ENCODE results near the gene VASP. TPM values are rescaled to one million over a fixed set of nuclear protein-coding genes. Genes with fewer than 3 reads are reported as not detected.

Gene VASP
- total RNA-seq (2014; rRNA removed; shearing (Covaris generic)) (146 and 147 TPM in 2 replicates), polyA plus RNA-seq (2016; fragmentation: Nextera tagmentation; extraction: Ambion mirVana) (60.3 and 68.3 TPM in 2 replicates)
- long read RNA-seq, partial matches to known transcripts: 1 of 3 reads
- long read RNA-seq, other reads (novel, unspliced or antisense): 1 of 3 reads

DNA sequence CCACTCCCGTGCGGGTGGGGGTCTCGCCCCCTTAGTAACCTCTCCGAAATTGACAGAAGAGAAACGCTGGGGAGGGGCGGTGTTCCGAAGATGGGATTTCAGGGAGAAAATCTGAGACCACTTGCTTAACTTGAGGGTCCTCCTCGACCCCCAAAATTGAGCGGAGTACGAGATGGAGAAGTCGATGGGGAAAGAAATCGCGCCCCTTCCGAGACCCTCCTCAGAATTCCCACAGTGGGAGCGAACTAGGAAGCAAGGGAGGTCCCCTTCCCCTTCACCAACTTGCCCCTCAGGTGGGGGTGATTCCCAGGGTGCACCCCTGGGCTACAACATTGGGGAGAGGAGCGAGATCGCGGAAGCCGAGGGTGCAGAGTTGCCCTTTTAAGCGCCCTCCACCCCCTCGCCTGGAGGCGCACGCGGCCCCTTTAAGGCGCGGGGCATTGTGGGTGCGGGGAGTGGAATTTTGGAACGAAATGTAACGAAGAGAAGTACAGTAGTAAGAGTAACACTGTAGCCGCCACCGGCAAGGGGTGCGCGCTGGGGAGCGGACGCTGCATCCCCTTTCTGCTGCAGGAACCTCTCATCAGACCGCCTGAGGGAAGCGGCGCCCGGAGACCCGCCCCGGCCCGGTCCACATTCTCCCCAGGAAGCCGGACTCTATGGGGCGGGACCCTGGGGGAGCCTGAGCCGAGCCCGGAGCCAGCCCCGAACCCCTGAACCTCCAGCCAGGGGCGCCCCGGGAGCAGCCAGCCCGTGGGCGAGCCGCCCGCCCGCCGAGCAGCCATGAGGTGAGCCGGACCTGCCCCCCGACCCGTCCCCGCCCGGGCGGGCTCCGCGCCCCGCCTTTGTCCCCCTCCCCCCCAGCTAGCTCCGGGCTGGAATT, at the start of gene VASP:
VASP (plus strand) TSS at position 491 of the 883 bp plus-strand sequence; CDS start at position 784, 293 bp downstream.
- Histone ChIP-seq H3K9me2 (ENCODE audit: insufficient read depth) (no peaks in the 10 kb centered on the region), H3F3A (replicated peaks; ENCODE audit: low read depth) (peaks cover 11% of the 10 kb centered on the region), H3K36me3 (ENCODE audit: insufficient read depth) (no peaks in the 10 kb centered on the region; the same call in 1 of the 2 replicates), H3K27me3 (ENCODE audit: insufficient read depth) (no peaks in the 10 kb centered on the region), H4K20me1 (replicated peaks; ENCODE audit: insufficient read depth) (peaks cover 15% of the 10 kb centered on the region), H3K27ac (ENCODE audit: low read depth) (peak within 1 kb of the TSS; percentile 99), H3K4me1 (ENCODE audit: insufficient read depth) (peaks cover 18% of the 10 kb centered on the region), H3K4me3 (peak within 1 kb of the TSS; percentile 99), H3K79me2 (replicated peaks; ENCODE audit: insufficient read depth) (peaks cover 49% of the 10 kb centered on the region), H2AFZ (peak within 1 kb of the TSS; percentile 94), H3K4me2 (peak within 1 kb of the TSS; percentile 95)
- DNase-seq (ENCODE audit: low spot score) (peak; percentile 96), ATAC-seq (peak; percentile 51)
- Mint-ChIP-seq H3K4me3 (peak within 1 kb of the TSS; percentile 88), H3K36me3 (ENCODE audit: low read depth) (peaks cover 12% of the 10 kb centered on the region), H3K27me3 (ENCODE audit: insufficient read depth, low read depth, poor library complexity) (peaks cover 8% of the 10 kb centered on the region), H3K4me1 (peaks cover 18% of the 10 kb centered on the region), H3K27ac (peak within 1 kb of the TSS; percentile 93), H3K9me3 (no peaks in the 10 kb centered on the region; the same call in 2 of the 3 replicates)
- TF ChIP-seq, protein P1, sequence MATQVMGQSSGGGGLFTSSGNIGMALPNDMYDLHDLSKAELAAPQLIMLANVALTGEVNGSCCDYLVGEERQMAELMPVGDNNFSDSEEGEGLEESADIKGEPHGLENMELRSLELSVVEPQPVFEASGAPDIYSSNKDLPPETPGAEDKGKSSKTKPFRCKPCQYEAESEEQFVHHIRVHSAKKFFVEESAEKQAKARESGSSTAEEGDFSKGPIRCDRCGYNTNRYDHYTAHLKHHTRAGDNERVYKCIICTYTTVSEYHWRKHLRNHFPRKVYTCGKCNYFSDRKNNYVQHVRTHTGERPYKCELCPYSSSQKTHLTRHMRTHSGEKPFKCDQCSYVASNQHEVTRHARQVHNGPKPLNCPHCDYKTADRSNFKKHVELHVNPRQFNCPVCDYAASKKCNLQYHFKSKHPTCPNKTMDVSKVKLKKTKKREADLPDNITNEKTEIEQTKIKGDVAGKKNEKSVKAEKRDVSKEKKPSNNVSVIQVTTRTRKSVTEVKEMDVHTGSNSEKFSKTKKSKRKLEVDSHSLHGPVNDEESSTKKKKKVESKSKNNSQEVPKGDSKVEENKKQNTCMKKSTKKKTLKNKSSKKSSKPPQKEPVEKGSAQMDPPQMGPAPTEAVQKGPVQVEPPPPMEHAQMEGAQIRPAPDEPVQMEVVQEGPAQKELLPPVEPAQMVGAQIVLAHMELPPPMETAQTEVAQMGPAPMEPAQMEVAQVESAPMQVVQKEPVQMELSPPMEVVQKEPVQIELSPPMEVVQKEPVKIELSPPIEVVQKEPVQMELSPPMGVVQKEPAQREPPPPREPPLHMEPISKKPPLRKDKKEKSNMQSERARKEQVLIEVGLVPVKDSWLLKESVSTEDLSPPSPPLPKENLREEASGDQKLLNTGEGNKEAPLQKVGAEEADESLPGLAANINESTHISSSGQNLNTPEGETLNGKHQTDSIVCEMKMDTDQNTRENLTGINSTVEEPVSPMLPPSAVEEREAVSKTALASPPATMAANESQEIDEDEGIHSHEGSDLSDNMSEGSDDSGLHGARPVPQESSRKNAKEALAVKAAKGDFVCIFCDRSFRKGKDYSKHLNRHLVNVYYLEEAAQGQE (IDR thresholded peaks at IDR 0.05; ENCODE audit: unreplicated experiment): peak; percentile 8
- TF ChIP-seq CREB1 (CRISPR knock-in tag; IDR thresholded peaks at IDR 0.05; ENCODE audit: low read depth) (0 out of 2 replicates have a peak, but pooled peaks have one; percentile 36), POLR2AphosphoS5 (IDR thresholded peaks at IDR 0.05; ENCODE audit: low read depth) (peak; percentile 86), STAT1 (IDR thresholded peaks at IDR 0.05; ENCODE audit: unreplicated experiment) (no peak)
- TF ChIP-seq, protein P2, sequence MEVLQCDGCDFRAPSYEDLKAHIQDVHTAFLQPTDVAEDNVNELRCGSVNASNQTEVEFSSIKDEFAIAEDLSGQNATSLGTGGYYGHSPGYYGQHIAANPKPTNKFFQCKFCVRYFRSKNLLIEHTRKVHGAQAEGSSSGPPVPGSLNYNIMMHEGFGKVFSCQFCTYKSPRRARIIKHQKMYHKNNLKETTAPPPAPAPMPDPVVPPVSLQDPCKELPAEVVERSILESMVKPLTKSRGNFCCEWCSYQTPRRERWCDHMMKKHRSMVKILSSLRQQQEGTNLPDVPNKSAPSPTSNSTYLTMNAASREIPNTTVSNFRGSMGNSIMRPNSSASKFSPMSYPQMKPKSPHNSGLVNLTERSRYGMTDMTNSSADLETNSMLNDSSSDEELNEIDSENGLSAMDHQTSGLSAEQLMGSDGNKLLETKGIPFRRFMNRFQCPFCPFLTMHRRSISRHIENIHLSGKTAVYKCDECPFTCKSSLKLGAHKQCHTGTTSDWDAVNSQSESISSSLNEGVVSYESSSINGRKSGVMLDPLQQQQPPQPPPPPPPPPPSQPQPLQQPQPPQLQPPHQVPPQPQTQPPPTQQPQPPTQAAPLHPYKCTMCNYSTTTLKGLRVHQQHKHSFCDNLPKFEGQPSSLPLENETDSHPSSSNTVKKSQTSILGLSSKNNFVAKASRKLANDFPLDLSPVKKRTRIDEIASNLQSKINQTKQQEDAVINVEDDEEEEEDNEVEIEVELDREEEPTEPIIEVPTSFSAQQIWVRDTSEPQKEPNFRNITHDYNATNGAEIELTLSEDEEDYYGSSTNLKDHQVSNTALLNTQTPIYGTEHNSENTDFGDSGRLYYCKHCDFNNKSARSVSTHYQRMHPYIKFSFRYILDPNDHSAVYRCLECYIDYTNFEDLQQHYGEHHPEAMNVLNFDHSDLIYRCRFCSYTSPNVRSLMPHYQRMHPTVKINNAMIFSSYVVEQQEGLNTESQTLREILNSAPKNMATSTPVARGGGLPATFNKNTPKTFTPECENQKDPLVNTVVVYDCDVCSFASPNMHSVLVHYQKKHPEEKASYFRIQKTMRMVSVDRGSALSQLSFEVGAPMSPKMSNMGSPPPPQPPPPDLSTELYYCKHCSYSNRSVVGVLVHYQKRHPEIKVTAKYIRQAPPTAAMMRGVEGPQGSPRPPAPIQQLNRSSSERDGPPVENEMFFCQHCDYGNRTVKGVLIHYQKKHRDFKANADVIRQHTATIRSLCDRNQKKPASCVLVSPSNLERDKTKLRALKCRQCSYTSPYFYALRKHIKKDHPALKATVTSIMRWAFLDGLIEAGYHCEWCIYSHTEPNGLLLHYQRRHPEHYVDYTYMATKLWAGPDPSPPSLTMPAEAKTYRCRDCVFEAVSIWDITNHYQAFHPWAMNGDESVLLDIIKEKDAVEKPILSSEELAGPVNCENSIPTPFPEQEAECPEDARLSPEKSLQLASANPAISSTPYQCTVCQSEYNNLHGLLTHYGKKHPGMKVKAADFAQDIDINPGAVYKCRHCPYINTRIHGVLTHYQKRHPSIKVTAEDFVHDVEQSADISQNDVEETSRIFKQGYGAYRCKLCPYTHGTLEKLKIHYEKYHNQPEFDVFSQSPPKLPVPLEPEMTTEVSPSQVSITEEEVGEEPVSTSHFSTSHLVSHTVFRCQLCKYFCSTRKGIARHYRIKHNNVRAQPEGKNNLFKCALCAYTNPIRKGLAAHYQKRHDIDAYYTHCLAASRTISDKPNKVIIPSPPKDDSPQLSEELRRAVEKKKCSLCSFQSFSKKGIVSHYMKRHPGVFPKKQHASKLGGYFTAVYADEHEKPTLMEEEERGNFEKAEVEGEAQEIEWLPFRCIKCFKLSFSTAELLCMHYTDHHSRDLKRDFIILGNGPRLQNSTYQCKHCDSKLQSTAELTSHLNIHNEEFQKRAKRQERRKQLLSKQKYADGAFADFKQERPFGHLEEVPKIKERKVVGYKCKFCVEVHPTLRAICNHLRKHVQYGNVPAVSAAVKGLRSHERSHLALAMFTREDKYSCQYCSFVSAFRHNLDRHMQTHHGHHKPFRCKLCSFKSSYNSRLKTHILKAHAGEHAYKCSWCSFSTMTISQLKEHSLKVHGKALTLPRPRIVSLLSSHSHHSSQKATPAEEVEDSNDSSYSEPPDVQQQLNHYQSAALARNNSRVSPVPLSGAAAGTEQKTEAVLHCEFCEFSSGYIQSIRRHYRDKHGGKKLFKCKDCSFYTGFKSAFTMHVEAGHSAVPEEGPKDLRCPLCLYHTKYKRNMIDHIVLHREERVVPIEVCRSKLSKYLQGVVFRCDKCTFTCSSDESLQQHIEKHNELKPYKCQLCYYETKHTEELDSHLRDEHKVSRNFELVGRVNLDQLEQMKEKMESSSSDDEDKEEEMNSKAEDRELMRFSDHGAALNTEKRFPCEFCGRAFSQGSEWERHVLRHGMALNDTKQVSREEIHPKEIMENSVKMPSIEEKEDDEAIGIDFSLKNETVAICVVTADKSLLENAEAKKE (CRISPR knock-in tag; IDR thresholded peaks at IDR 0.05): no peak

All from GM23338 (cell line).